ENCODE measurements around the gene HSPA4L. TPM values are rescaled to one million over a fixed set of nuclear protein-coding genes. Genes with fewer than 3 reads are reported as not detected.

The HSPA4L gene
- total RNA-seq, 1 donor from 2014 or later: 6.9 TPM

GRCh38 chr4:127783026-127783769 is 1.1 kb downstream of the HSPA4L start:
- DNase-seq (ENCODE audit: extremely low read depth, low read depth, low spot score): no peak

- DNase-seq (ENCODE audit: extremely low read depth, low read depth, low spot score): no peak
Measured at GRCh38 chr4:127783955-127784770, 2.0 kb downstream of the HSPA4L start.

GRCh38 chr4:127788517-127788916 is 6.4 kb downstream of the HSPA4L start:
- no peak for DNase-seq (ENCODE audit: extremely low read depth, low read depth, low spot score)

- DNase-seq (ENCODE audit: extremely low read depth, low read depth, low spot score): no peak
Measured at GRCh38 chr4:127791391-127791790, 9.3 kb downstream of the HSPA4L start.

GRCh38 chr4:127793528-127793927 is 11.4 kb downstream of the HSPA4L start:
- no peak for DNase-seq (ENCODE audit: extremely low read depth, low read depth, low spot score)

- no peak for DNase-seq (ENCODE audit: extremely low read depth, low read depth, low spot score)
Measured at GRCh38 chr4:127799711-127800110, 17.6 kb downstream of the HSPA4L start.

- no peak for DNase-seq (ENCODE audit: extremely low read depth, low read depth, low spot score)
Measured at GRCh38 chr4:127809173-127809800, 27.2 kb downstream of the HSPA4L start.

GRCh38 chr4:127810551-127810950 is 28.4 kb downstream of the HSPA4L start:
- DNase-seq (ENCODE audit: extremely low read depth, low read depth, low spot score): no peak

GRCh38 chr4:127822430-127822829 is 40.3 kb downstream of the HSPA4L start:
- no peak for DNase-seq (ENCODE audit: extremely low read depth, low read depth, low spot score)

GRCh38 chr4:127828121-127828520 is 46.0 kb downstream of the HSPA4L start:
- no peak for DNase-seq (ENCODE audit: extremely low read depth, low read depth, low spot score)

- DNase-seq (ENCODE audit: extremely low read depth, low read depth, low spot score): no peak
Measured at GRCh38 chr4:127829014-127829413, 46.9 kb downstream of the HSPA4L start.

GRCh38 chr4:127832585-127832984 is 50.5 kb downstream of the HSPA4L start:
- DNase-seq (ENCODE audit: extremely low read depth, low read depth, low spot score): no peak

GRCh38 chr4:127843704-127844600 is 61.8 kb downstream of the HSPA4L start:
- no peak for DNase-seq (ENCODE audit: extremely low read depth, low read depth, low spot score)

- no peak for DNase-seq (ENCODE audit: extremely low read depth, low read depth, low spot score)
Measured at GRCh38 chr4:127844601-127845116, 62.5 kb downstream of the HSPA4L start.

GRCh38 chr4:127846061-127846460 is 63.9 kb downstream of the HSPA4L start:
- DNase-seq (ENCODE audit: extremely low read depth, low read depth, low spot score): no peak

GRCh38 chr4:127846765-127847164 is 64.6 kb downstream of the HSPA4L start:
- no peak for DNase-seq (ENCODE audit: extremely low read depth, low read depth, low spot score)

GRCh38 chr4:127849505-127850234 is 67.5 kb downstream of the HSPA4L start:
- no peak for DNase-seq (ENCODE audit: extremely low read depth, low read depth, low spot score)

GRCh38 chr4:127852661-127853060 is 70.5 kb downstream of the HSPA4L start:
- no peak for DNase-seq (ENCODE audit: extremely low read depth, low read depth, low spot score)

- DNase-seq (ENCODE audit: extremely low read depth, low read depth, low spot score): no peak
Measured at GRCh38 chr4:127856196-127856812, 74.2 kb downstream of the HSPA4L start.
